ENCODE measurements around the gene DAZAP1. TPM values are rescaled to one million over a fixed set of nuclear protein-coding genes. Genes with fewer than 3 reads are reported as not detected.

Gene DAZAP1
- total RNA-seq, 1 experiment from 2014 or later = 360 TPM

DNA sequence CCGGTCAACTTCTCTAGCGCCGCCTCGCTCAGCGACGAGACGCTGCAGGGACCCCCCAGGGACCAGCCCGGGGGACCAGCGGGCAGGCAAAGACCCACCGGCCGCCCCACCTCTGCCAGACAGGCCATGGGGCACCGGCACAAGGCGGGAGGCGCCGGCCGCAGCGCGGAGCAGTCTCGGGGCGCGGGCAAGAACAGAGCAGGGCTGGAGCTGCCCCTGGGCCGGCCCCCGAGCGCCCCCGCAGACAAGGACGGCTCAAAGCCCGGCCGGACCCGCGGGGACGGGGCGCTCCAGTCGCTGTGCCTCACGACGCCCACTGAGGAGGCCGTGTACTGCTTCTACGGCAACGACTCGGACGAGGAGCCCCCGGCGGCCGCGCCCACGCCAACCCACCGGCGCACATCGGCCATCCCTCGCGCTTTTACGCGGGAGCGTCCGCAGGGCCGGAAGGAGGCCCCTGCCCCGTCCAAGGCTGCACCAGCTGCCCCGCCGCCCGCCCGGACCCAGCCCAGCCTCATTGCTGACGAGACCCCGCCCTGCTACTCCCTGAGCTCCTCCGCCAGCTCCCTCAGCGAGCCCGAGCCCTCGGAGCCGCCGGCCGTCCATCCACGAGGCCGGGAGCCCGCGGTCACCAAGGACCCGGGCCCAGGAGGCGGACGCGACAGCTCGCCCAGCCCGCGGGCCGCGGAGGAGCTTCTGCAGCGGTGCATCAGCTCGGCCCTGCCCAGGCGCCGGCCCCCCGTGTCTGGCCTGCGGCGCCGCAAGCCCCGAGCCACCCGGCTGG lies 60.3 kb downstream of the DAZAP1 start:
- ATAC-seq (no peak), DNase-seq (ENCODE audit: low spot score) (peak; percentile 44)
- H3K4me1 Mint-ChIP-seq = peaks cover 2% of the 10 kb centered on the region; the same call in 1 of the 2 replicates
- peaks cover 80% of the 10 kb centered on the region for H3K27me3 Mint-ChIP-seq (ENCODE audit: low read depth)
- no peak overlapping the region for H3K27ac Mint-ChIP-seq
- CTCF ChIA-PET = interaction anchor here (0.6 to 5.0 kb wide), 11 partner anchors 12 to 359 kb away, joined by 3 to 76 read pairs (median 9); partner anchors contain the start of genes APC2 and REEP6
- H3K36me3 Mint-ChIP-seq = no peaks in the 10 kb centered on the region
- H3K4me3 Mint-ChIP-seq = no peak overlapping the region
- POLR2A ChIA-PET = no interaction called here
- no peaks in the 10 kb centered on the region for H3K9me3 Mint-ChIP-seq
- TF ChIP-seq SP1 (CRISPR knock-in tag; conservative IDR thresholded peaks at IDR 0.05) (no peak), HMGXB4 (CRISPR knock-in tag; IDR thresholded peaks at IDR 0.05) (no peak), ZSCAN18 (CRISPR knock-in tag; IDR thresholded peaks at IDR 0.05) (no peak), ZNF317 (CRISPR knock-in tag; IDR thresholded peaks at IDR 0.05; ENCODE audit: borderline replicate concordance, low read depth) (no peak), ZMAT4 (CRISPR knock-in tag; IDR thresholded peaks at IDR 0.05) (no peak), JUN (CRISPR knock-in tag; IDR thresholded peaks at IDR 0.05) (no peak), TEAD4 (CRISPR knock-in tag; IDR thresholded peaks at IDR 0.05) (no peak), ZNF121 (CRISPR knock-in tag; IDR thresholded peaks at IDR 0.05) (no peak), NR1H2 (CRISPR knock-in tag; IDR thresholded peaks at IDR 0.05) (no peak), MAX (CRISPR knock-in tag; IDR thresholded peaks at IDR 0.05) (peak; percentile 9; the same call in 1 of the 2 replicates), ZNF671 (CRISPR knock-in tag; IDR thresholded peaks at IDR 0.05) (no peak), FOXJ3 (CRISPR knock-in tag; IDR thresholded peaks at IDR 0.05; ENCODE audit: borderline replicate concordance) (no peak), AR (CRISPR knock-in tag; IDR thresholded peaks at IDR 0.05) (no peak), ZNF423 (CRISPR knock-in tag; IDR thresholded peaks at IDR 0.05) (no peak), IRF1 (CRISPR knock-in tag; IDR thresholded peaks at IDR 0.05) (no peak), NFYB (CRISPR knock-in tag; conservative IDR thresholded peaks at IDR 0.05; ENCODE audit: low read depth) (no peak), CTCF (IDR thresholded peaks at IDR 0.05) (no peak), CREB1 (CRISPR knock-in tag; IDR thresholded peaks at IDR 0.05) (no peak), ETV6 (CRISPR knock-in tag; IDR thresholded peaks at IDR 0.05) (no peak)
- TF ChIP-seq, protein P1, sequence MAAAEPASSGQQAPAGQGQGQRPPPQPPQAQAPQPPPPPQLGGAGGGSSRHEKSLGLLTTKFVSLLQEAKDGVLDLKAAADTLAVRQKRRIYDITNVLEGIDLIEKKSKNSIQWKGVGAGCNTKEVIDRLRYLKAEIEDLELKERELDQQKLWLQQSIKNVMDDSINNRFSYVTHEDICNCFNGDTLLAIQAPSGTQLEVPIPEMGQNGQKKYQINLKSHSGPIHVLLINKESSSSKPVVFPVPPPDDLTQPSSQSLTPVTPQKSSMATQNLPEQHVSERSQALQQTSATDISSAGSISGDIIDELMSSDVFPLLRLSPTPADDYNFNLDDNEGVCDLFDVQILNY (CRISPR knock-in tag; IDR thresholded peaks at IDR 0.05) = 0 out of 2 replicates have a peak, but pooled peaks have one; percentile 7
- TF ChIP-seq, protein P2, sequence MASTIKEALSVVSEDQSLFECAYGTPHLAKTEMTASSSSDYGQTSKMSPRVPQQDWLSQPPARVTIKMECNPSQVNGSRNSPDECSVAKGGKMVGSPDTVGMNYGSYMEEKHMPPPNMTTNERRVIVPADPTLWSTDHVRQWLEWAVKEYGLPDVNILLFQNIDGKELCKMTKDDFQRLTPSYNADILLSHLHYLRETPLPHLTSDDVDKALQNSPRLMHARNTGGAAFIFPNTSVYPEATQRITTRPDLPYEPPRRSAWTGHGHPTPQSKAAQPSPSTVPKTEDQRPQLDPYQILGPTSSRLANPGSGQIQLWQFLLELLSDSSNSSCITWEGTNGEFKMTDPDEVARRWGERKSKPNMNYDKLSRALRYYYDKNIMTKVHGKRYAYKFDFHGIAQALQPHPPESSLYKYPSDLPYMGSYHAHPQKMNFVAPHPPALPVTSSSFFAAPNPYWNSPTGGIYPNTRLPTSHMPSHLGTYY (CRISPR knock-in tag; IDR thresholded peaks at IDR 0.05) = no peak
- TF ChIP-seq, protein P3, sequence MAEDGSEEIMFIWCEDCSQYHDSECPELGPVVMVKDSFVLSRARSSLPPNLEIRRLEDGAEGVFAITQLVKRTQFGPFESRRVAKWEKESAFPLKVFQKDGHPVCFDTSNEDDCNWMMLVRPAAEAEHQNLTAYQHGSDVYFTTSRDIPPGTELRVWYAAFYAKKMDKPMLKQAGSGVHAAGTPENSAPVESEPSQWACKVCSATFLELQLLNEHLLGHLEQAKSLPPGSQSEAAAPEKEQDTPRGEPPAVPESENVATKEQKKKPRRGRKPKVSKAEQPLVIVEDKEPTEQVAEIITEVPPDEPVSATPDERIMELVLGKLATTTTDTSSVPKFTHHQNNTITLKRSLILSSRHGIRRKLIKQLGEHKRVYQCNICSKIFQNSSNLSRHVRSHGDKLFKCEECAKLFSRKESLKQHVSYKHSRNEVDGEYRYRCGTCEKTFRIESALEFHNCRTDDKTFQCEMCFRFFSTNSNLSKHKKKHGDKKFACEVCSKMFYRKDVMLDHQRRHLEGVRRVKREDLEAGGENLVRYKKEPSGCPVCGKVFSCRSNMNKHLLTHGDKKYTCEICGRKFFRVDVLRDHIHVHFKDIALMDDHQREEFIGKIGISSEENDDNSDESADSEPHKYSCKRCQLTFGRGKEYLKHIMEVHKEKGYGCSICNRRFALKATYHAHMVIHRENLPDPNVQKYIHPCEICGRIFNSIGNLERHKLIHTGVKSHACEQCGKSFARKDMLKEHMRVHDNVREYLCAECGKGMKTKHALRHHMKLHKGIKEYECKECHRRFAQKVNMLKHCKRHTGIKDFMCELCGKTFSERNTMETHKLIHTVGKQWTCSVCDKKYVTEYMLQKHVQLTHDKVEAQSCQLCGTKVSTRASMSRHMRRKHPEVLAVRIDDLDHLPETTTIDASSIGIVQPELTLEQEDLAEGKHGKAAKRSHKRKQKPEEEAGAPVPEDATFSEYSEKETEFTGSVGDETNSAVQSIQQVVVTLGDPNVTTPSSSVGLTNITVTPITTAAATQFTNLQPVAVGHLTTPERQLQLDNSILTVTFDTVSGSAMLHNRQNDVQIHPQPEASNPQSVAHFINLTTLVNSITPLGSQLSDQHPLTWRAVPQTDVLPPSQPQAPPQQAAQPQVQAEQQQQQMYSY (CRISPR knock-in tag; IDR thresholded peaks at IDR 0.05) = peak; percentile 78
